Loucy (cell line): ENCODE results near the gene TNNI3K.

Source experiments
- H2AFZ ChIP-seq: fragments of 200-600 bp; sonication (generic); 2 replicates; pipeline ENCODE4 v1.6.0; 2016; ENCODE audit warnings: antibody characterized with exemption, mild to moderate bottlenecking, low read length, moderate library complexity
- H3F3A ChIP-seq: fragments of 200-600 bp; 2 replicates; pipeline ENCODE4 v1.6.0; 2016; ENCODE audit warnings: antibody characterized with exemption, low read depth, mild to moderate bottlenecking
- H3K27me3 ChIP-seq: fragments of 200-600 bp; sonication (generic); 2 replicates; pipeline ENCODE4 v1.6.1; 2014; ENCODE audit warnings: low read length, mild to moderate bottlenecking; ENCODE audit not compliant: insufficient read depth, poor library complexity, severe bottlenecking
- H3K36me3 ChIP-seq: fragments of 200-600 bp; sonication (generic); 2 replicates; pipeline ENCODE4 v1.6.1; 2016; ENCODE audit warnings: low read length; ENCODE audit not compliant: insufficient read depth
- H3K4me1 ChIP-seq: fragments of 200-600 bp; sonication (generic); 2 replicates; pipeline ENCODE4 v1.5.1; 2014; ENCODE audit warnings: low read length, mild to moderate bottlenecking; ENCODE audit not compliant: insufficient read depth, poor library complexity, severe bottlenecking
- H3K4me2 ChIP-seq: fragments of 200-600 bp; sonication (generic); 2 replicates; pipeline ENCODE4 v1.6.0; 2014; ENCODE audit warnings: antibody characterized with exemption, low read length, low read depth, mild to moderate bottlenecking; ENCODE audit not compliant: poor library complexity, severe bottlenecking
- H3K4me3 ChIP-seq: fragments of 200-600 bp; sonication (generic); 2 replicates; pipeline ENCODE4 v1.5.1; 2014; ENCODE audit warnings: low read length, mild to moderate bottlenecking, mixed read lengths; ENCODE audit not compliant: poor library complexity, severe bottlenecking
- H3K79me2 ChIP-seq: fragments of 200-600 bp; sonication (generic); 2 replicates; pipeline ENCODE4 v1.6.1; 2014; ENCODE audit warnings: low read length; ENCODE audit not compliant: insufficient read depth
- H3K9ac ChIP-seq: fragments of 200-600 bp; sonication (generic); 2 replicates; pipeline ENCODE4 v1.6.0; 2014; ENCODE audit warnings: mild to moderate bottlenecking, low read depth, low read length, moderate library complexity; ENCODE audit not compliant: poor library complexity, severe bottlenecking
- H3K9me2 ChIP-seq: fragments of 200-600 bp; sonication (generic); replicated peaks from 2 replicates; pipeline ENCODE4 v1.6.1; 2016; ENCODE audit warnings: low read depth, low read length, mixed read lengths
- H3K9me3 ChIP-seq: fragments of 200-600 bp; sonication (generic); 2 replicates; pipeline ENCODE4 v1.6.1; 2014; ENCODE audit warnings: mild to moderate bottlenecking, antibody characterized with exemption, low read length, low read depth; ENCODE audit not compliant: insufficient read depth
- H4K20me1 ChIP-seq: fragments of 200-600 bp; sonication (generic); 2 replicates; pipeline ENCODE4 v1.6.0; 2014; ENCODE audit warnings: antibody characterized with exemption, low read length, mild to moderate bottlenecking; ENCODE audit not compliant: insufficient read depth, poor library complexity, severe bottlenecking
- EZH2phosphoT487 ChIP-seq: fragments of 200-600 bp; IDR thresholded peaks from 2 replicates; pipeline ENCODE4 v1.6.1; 2018; ENCODE audit warnings: antibody characterized with exemption, mild to moderate bottlenecking, moderate library complexity, borderline replicate concordance
- TF ChIP-seq, protein P1 (sequence below): fragments of 200-600 bp; sonication (generic); conservative IDR thresholded peaks from 2 replicates; pipeline ENCODE4 v1.5.1; 2014; ENCODE audit warnings: mild to moderate bottlenecking, antibody characterized with exemption, low read length

The TNNI3K gene

GRCh38 chr1:74402873-74403272 is 167.7 kb downstream of the TNNI3K start:
- Histone ChIP-seq H3K36me3 (no peaks in the 10 kb centered on the region), H3K9me3 (no peaks in the 10 kb centered on the region), H3K4me1 (no peaks in the 10 kb centered on the region), H3K9ac (no peak overlapping the region), H3K79me2 (no peaks in the 10 kb centered on the region), H2AFZ (no peak overlapping the region), H3K4me2 (no peak overlapping the region), H3K4me3 (no peak overlapping the region), H3F3A (no peaks in the 10 kb centered on the region), H3K27me3 (no peaks in the 10 kb centered on the region), H4K20me1 (no peaks in the 10 kb centered on the region), H3K9me2 (no peaks in the 10 kb centered on the region)
- TF ChIP-seq, protein P1, sequence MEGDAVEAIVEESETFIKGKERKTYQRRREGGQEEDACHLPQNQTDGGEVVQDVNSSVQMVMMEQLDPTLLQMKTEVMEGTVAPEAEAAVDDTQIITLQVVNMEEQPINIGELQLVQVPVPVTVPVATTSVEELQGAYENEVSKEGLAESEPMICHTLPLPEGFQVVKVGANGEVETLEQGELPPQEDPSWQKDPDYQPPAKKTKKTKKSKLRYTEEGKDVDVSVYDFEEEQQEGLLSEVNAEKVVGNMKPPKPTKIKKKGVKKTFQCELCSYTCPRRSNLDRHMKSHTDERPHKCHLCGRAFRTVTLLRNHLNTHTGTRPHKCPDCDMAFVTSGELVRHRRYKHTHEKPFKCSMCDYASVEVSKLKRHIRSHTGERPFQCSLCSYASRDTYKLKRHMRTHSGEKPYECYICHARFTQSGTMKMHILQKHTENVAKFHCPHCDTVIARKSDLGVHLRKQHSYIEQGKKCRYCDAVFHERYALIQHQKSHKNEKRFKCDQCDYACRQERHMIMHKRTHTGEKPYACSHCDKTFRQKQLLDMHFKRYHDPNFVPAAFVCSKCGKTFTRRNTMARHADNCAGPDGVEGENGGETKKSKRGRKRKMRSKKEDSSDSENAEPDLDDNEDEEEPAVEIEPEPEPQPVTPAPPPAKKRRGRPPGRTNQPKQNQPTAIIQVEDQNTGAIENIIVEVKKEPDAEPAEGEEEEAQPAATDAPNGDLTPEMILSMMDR: no peak
- no peak for TF ChIP-seq EZH2phosphoT487

DNA sequence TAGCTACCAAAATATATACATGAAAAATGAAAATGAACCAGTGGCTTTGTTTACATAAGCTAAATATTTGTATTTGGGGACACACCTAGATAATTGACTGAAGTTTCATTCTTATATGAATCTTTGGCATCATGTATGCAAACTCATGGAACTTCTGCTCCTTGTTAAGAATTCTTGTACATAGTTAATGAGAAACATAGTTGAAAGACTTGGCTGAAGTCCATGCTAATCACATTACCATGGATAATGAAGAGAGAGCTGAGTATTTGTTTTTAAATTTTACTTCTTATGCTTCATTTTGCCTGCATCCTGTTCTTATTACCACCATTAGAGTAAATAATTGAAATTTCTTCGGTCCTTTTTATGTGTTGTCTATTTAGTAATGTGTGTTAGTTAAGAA is 168.4 kb downstream of the TNNI3K start:
- Histone ChIP-seq H3K36me3 (no peaks in the 10 kb centered on the region), H4K20me1 (no peaks in the 10 kb centered on the region), H3K9ac (no peak overlapping the region), H3K79me2 (no peaks in the 10 kb centered on the region), H3K4me2 (no peak overlapping the region), H3K4me1 (no peaks in the 10 kb centered on the region), H3F3A (no peaks in the 10 kb centered on the region), H3K4me3 (no peak overlapping the region), H3K27me3 (no peaks in the 10 kb centered on the region), H3K9me3 (no peaks in the 10 kb centered on the region), H3K9me2 (no peaks in the 10 kb centered on the region), H2AFZ (no peak overlapping the region)
- TF ChIP-seq, protein P1: no peak
- TF ChIP-seq EZH2phosphoT487: no peak

GRCh38 chr1:74406759-74407158 is 171.6 kb downstream of the TNNI3K start:
- Histone ChIP-seq H3K4me1 (no peaks in the 10 kb centered on the region), H3K9me2 (no peaks in the 10 kb centered on the region), H2AFZ (no peak overlapping the region), H3K4me3 (no peak overlapping the region), H3K9me3 (no peaks in the 10 kb centered on the region), H3K27me3 (no peaks in the 10 kb centered on the region), H3K79me2 (no peaks in the 10 kb centered on the region), H3K36me3 (no peaks in the 10 kb centered on the region), H4K20me1 (no peaks in the 10 kb centered on the region), H3K9ac (no peak overlapping the region), H3F3A (no peaks in the 10 kb centered on the region), H3K4me2 (no peak overlapping the region)
- TF ChIP-seq, protein P1: no peak
- no peak for TF ChIP-seq EZH2phosphoT487
